ENCODE measurements around the gene RNF41. TPM values are rescaled to one million over a fixed set of nuclear protein-coding genes. Genes with fewer than 3 reads are reported as not detected.

RNF41 gene
- total and polyA plus RNA-seq, 11 donors, result 10.6 to 84.0 (median 53.3) TPM

DNA sequence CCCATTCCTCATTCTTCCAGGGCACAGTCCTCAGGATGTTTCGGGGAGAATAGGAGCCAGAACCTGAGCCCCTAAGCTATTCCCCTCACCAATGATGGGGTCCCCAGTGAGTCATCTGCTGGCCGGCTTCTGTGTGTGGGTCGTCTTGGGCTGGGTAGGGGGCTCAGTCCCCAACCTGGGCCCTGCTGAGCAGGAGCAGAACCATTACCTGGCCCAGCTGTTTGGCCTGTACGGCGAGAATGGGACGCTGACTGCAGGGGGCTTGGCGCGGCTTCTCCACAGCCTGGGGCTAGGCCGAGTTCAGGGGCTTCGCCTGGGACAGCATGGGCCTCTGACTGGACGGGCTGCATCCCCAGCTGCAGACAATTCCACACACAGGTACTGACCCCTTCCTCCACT, 9.5 kb upstream of the RNF41 start:
- WGBS, 4 donors, result 90 to 93% (median 91%) methylated on average over 4 to 11 of the region's 11 CpGs
- Histone ChIP-seq H3K27me3 (no peaks in the 10 kb centered on the region), H3K36me3 (peaks cover 0 to 26% (median 11%) of the 10 kb centered on the region in 9 donors), H3K4me1 (no peaks in the 10 kb centered on the region), H3K4me3 (no peak overlapping the region), H3K27ac (no peak overlapping the region), H3K9me3 (no peaks in the 10 kb centered on the region)
- ATAC-seq (no peak), DNase-seq (peak in 1 of 5 donors; percentile 48)
- intact Hi-C loops (cut with DNase I), result no loop called here
- TF ChIP-seq, protein P1, sequence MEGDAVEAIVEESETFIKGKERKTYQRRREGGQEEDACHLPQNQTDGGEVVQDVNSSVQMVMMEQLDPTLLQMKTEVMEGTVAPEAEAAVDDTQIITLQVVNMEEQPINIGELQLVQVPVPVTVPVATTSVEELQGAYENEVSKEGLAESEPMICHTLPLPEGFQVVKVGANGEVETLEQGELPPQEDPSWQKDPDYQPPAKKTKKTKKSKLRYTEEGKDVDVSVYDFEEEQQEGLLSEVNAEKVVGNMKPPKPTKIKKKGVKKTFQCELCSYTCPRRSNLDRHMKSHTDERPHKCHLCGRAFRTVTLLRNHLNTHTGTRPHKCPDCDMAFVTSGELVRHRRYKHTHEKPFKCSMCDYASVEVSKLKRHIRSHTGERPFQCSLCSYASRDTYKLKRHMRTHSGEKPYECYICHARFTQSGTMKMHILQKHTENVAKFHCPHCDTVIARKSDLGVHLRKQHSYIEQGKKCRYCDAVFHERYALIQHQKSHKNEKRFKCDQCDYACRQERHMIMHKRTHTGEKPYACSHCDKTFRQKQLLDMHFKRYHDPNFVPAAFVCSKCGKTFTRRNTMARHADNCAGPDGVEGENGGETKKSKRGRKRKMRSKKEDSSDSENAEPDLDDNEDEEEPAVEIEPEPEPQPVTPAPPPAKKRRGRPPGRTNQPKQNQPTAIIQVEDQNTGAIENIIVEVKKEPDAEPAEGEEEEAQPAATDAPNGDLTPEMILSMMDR (IDR thresholded peaks at IDR 0.05), result no peak
- TF ChIP-seq POLR2A (IDR thresholded peaks at IDR 0.05), result no peak

DNA sequence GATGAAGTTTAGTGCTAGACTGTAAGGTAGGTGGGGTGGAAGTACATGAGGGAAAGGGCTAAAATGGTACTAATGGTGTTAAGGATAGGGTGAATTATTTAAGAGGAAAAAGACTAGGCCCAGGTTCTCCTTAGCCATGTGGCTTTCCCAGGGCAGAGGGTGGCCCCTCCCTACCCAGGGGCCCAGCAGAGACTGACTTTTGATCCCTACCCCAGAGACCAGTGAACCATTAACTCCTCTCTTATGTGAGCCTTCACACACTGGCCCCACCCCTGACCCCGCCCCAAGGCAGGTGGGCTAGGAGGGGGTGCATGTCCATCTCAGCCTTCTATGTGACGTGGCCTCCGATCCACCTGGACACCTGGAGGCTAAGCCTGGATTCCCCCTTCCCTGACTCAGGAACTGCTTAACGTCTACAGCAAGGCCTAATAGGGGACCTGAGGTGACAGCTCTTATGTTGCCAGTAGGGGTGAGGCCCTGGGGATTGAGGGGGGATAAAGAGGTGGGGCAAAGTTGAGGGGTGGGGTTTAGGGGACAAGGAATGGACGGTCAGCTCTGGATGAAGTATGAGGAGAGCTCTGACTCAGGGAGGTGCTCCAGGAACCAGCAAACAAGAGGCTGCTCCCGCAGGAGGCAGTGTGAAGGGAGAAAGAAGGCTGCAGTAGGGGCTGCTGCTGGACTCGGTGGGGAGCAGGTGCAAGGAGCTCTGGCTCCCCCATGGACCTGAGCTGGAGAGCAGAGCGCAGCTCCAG, 8.9 kb upstream of the RNF41 start:
- Histone ChIP-seq H3K4me1 (no peaks in the 10 kb centered on the region), H3K27ac (no peak overlapping the region), H3K36me3 (peaks cover 0 to 27% (median 12%) of the 10 kb centered on the region in 9 donors), H3K27me3 (no peaks in the 10 kb centered on the region), H3K9me3 (no peaks in the 10 kb centered on the region), H3K4me3 (no peak overlapping the region)
- ATAC-seq (peak in 2 of 4 donors; percentile 10 to 37), DNase-seq (peak in 1 of 5 donors; percentile 45)
- intact Hi-C loops (cut with DNase I), result no loop called here
- WGBS, 4 donors, result 64 to 81% (median 79%) methylated on average over 6 to 8 of the region's 8 CpGs
- TF ChIP-seq POLR2A (IDR thresholded peaks at IDR 0.05), result no peak
- TF ChIP-seq, protein P1 (IDR thresholded peaks at IDR 0.05), result no peak

DNA sequence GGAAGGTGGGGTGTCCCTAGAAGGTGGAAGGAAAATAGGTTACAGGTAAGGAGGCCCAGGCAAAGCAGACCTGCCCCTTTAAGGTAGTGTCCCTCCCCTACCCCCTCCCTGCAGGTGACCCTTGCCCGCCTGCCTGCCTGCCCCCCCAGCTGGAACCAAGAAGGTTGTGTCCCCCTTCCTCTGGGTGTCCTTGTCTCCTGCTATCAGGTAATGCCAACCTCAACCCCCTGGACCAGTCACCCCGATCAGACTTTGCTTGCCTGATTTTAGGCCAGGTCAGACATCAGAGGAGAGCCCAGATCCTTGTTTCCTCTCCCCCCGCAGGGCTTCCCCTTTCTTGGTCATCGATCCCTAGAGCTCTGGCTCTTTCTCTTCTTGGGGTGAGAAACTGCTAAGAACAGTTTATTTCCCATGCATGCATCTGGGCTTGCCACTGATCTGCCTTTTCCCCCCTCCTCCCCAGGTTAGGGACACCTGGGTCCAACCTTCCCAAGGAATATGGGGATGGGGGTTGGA, 8.3 kb upstream of the RNF41 start, which contains the start of gene SLC39A5:
TSS of gene SLC39A5 (plus strand) at position 136 of the 516 bp plus-strand sequence. CDS start 1,224 bp downstream, outside the sequence.
- Histone ChIP-seq H3K4me3 (no peak within 1 kb of the TSS), H3K4me1 (peaks cover 0 to 3% (median under 1%) of the 10 kb centered on the region in 12 donors), H3K27ac (no peak within 1 kb of the TSS), H3K27me3 (no peaks in the 10 kb centered on the region), H3K36me3 (peaks cover 0 to 27% (median 12%) of the 10 kb centered on the region in 9 donors), H3K9me3 (no peaks in the 10 kb centered on the region)
- DNase-seq (peak in 1 of 5 donors; percentile 10), ATAC-seq (no peak)
- 81 to 90% (median 84%) methylated on average over 4 of the region's 4 CpGs for WGBS, 4 donors
- no peak for TF ChIP-seq POLR2A (IDR thresholded peaks at IDR 0.05)
- TF ChIP-seq, protein P1 (IDR thresholded peaks at IDR 0.05), result no peak
- intact Hi-C loops (cut with DNase I), result loop anchor here in 2 of 10 donors (5.0 to 10.0 kb wide), 2 partner anchors 38 to 235 kb away; partner anchors contain the start of gene SPRYD4 (in 1 of the 2)

DNA sequence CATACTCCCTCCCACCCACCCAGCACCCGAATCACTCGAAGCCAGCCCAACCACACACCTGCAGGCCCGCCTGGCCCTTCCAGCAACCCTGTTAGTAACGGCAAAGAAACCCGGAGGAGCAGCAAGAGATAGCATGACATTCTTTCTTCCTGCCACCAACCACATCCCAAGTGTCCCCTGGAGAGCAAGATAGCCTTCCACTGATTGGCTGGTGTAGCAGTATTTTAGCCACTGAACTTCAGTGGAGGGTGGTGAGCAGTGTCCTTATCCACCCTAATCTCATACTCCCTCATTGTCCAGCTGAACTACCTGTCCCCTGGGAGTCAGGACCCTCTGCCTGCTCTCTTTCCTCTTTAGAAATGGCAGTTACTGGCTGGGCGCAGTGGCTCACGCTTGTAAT, 7.4 kb upstream of the RNF41 start:
- Histone ChIP-seq H3K4me1 (peaks cover 0 to 8% (median 7%) of the 10 kb centered on the region in 12 donors), H3K4me3 (no peak overlapping the region), H3K36me3 (peaks cover 0 to 27% (median 12%) of the 10 kb centered on the region in 9 donors), H3K9me3 (no peaks in the 10 kb centered on the region), H3K27ac (no peak overlapping the region), H3K27me3 (no peaks in the 10 kb centered on the region)
- no peak for DNase-seq
- WGBS, 4 donors, result 78 to 82% (median 80%) methylated on average over 7 of the region's 7 CpGs
- intact Hi-C loops (cut with DNase I), result loop anchor here in 2 of 10 donors (5.0 to 10.0 kb wide), 2 partner anchors 37 to 236 kb away; partner anchors contain the start of gene SPRYD4 (in 1 of the 2)
- ATAC-seq, result no peak
- no peak for TF ChIP-seq POLR2A (IDR thresholded peaks at IDR 0.05)
- TF ChIP-seq, protein P1 (IDR thresholded peaks at IDR 0.05), result no peak

All from heart left ventricle (tissue), 16 donors.